Measurements from ENCODE around the gene GPR75.

The GPR75 gene

GRCh38 chr2:53886406-53887280, 26.9 kb upstream of the GPR75 start:
- peaks cover 80% of the 10 kb centered on the region for H3K36me3 ChIP-seq (ENCODE audit: insufficient read depth, insufficient read length, low read length)
- no peaks in the 10 kb centered on the region for H3K27me3 ChIP-seq (ENCODE audit: insufficient read depth, insufficient read length)
- DNase-seq (ENCODE audit: low read depth, low spot score), result no peak
- no peaks in the 10 kb centered on the region for H3K9me3 ChIP-seq (ENCODE audit: insufficient read depth, low read length)
- H3K9ac ChIP-seq (ENCODE audit: insufficient read length, low read depth), result no peak overlapping the region
- TF ChIP-seq YY1 (IDR thresholded peaks at IDR 0.05; ENCODE audit: insufficient read depth, insufficient read length), result no peak
- no peak for TF ChIP-seq ZNF274 (IDR thresholded peaks at IDR 0.05; ENCODE audit: low read depth, low read length)
- no peak for TF ChIP-seq SUZ12 (IDR thresholded peaks at IDR 0.05; ENCODE audit: extremely low read depth, insufficient read depth, insufficient read length)
- H3K4me1 ChIP-seq (ENCODE audit: insufficient read depth, insufficient read length), result no peaks in the 10 kb centered on the region
- no peak overlapping the region for H3K4me3 ChIP-seq (ENCODE audit: insufficient read length, low read depth)

GRCh38 chr2:53884883-53885282, 25.1 kb upstream of the GPR75 start:
- Histone ChIP-seq H3K36me3 (ENCODE audit: insufficient read depth, insufficient read length, low read length) (peaks cover 72% of the 10 kb centered on the region), H3K4me1 (ENCODE audit: insufficient read depth, insufficient read length) (no peaks in the 10 kb centered on the region), H3K9ac (ENCODE audit: insufficient read length, low read depth) (no peak overlapping the region), H3K9me3 (ENCODE audit: insufficient read depth, low read length) (no peaks in the 10 kb centered on the region), H3K27me3 (ENCODE audit: insufficient read depth, insufficient read length) (no peaks in the 10 kb centered on the region), H3K4me3 (ENCODE audit: insufficient read length, low read depth) (no peak overlapping the region)
- TF ChIP-seq ZNF274 (IDR thresholded peaks at IDR 0.05; ENCODE audit: low read depth, low read length), result no peak
- DNase-seq (ENCODE audit: low read depth, low spot score), result no peak

GRCh38 chr2:53881986-53882385, 22.2 kb upstream of the GPR75 start:
- peaks cover 53% of the 10 kb centered on the region for H3K36me3 ChIP-seq (ENCODE audit: insufficient read depth, insufficient read length, low read length)
- no peaks in the 10 kb centered on the region for H3K4me1 ChIP-seq (ENCODE audit: insufficient read depth, insufficient read length)
- no peaks in the 10 kb centered on the region for H3K27me3 ChIP-seq (ENCODE audit: insufficient read depth, insufficient read length)
- TF ChIP-seq SUZ12 (IDR thresholded peaks at IDR 0.05; ENCODE audit: extremely low read depth, insufficient read depth, insufficient read length) (no peak), YY1 (IDR thresholded peaks at IDR 0.05; ENCODE audit: insufficient read depth, insufficient read length) (no peak), ZNF274 (IDR thresholded peaks at IDR 0.05; ENCODE audit: low read depth, low read length) (no peak)
- no peaks in the 10 kb centered on the region for H3K9me3 ChIP-seq (ENCODE audit: insufficient read depth, low read length)
- H3K9ac ChIP-seq (ENCODE audit: insufficient read length, low read depth), result no peak overlapping the region
- DNase-seq (ENCODE audit: low read depth, low spot score), result no peak
- H3K4me3 ChIP-seq (ENCODE audit: insufficient read length, low read depth), result no peak overlapping the region

- TF ChIP-seq SUZ12 (IDR thresholded peaks at IDR 0.05; ENCODE audit: extremely low read depth, insufficient read depth, insufficient read length) (no peak), ZNF274 (IDR thresholded peaks at IDR 0.05; ENCODE audit: low read depth, low read length) (no peak), YY1 (IDR thresholded peaks at IDR 0.05; ENCODE audit: insufficient read depth, insufficient read length) (no peak)
- Histone ChIP-seq H3K9me3 (ENCODE audit: insufficient read depth, low read length) (no peaks in the 10 kb centered on the region), H3K27me3 (ENCODE audit: insufficient read depth, insufficient read length) (no peaks in the 10 kb centered on the region), H3K36me3 (ENCODE audit: insufficient read depth, insufficient read length, low read length) (peaks cover 47% of the 10 kb centered on the region), H3K9ac (ENCODE audit: insufficient read length, low read depth) (no peak overlapping the region), H3K4me1 (ENCODE audit: insufficient read depth, insufficient read length) (no peaks in the 10 kb centered on the region), H3K4me3 (ENCODE audit: insufficient read length, low read depth) (no peak overlapping the region)
- no peak for DNase-seq (ENCODE audit: low read depth, low spot score)
Observed at GRCh38 chr2:53881360-53881759, 21.6 kb upstream of the GPR75 start.

GRCh38 chr2:53880756-53881155, 21.0 kb upstream of the GPR75 start:
- H3K27me3 ChIP-seq (ENCODE audit: insufficient read depth, insufficient read length), result no peaks in the 10 kb centered on the region
- no peak for TF ChIP-seq ZNF274 (IDR thresholded peaks at IDR 0.05; ENCODE audit: low read depth, low read length)
- no peak for TF ChIP-seq SUZ12 (IDR thresholded peaks at IDR 0.05; ENCODE audit: extremely low read depth, insufficient read depth, insufficient read length)
- no peak for TF ChIP-seq YY1 (IDR thresholded peaks at IDR 0.05; ENCODE audit: insufficient read depth, insufficient read length)
- peaks cover 48% of the 10 kb centered on the region for H3K36me3 ChIP-seq (ENCODE audit: insufficient read depth, insufficient read length, low read length)
- DNase-seq (ENCODE audit: low read depth, low spot score), result no peak
- H3K9me3 ChIP-seq (ENCODE audit: insufficient read depth, low read length), result no peaks in the 10 kb centered on the region
- no peak overlapping the region for H3K4me3 ChIP-seq (ENCODE audit: insufficient read length, low read depth)
- no peaks in the 10 kb centered on the region for H3K4me1 ChIP-seq (ENCODE audit: insufficient read depth, insufficient read length)
- H3K9ac ChIP-seq (ENCODE audit: insufficient read length, low read depth), result no peak overlapping the region

- TF ChIP-seq ZNF274 (IDR thresholded peaks at IDR 0.05; ENCODE audit: low read depth, low read length) (no peak), SUZ12 (IDR thresholded peaks at IDR 0.05; ENCODE audit: extremely low read depth, insufficient read depth, insufficient read length) (no peak), YY1 (IDR thresholded peaks at IDR 0.05; ENCODE audit: insufficient read depth, insufficient read length) (no peak)
- H3K9me3 ChIP-seq (ENCODE audit: insufficient read depth, low read length), result no peaks in the 10 kb centered on the region
- peaks cover 47% of the 10 kb centered on the region for H3K36me3 ChIP-seq (ENCODE audit: insufficient read depth, insufficient read length, low read length)
- no peaks in the 10 kb centered on the region for H3K27me3 ChIP-seq (ENCODE audit: insufficient read depth, insufficient read length)
- H3K4me1 ChIP-seq (ENCODE audit: insufficient read depth, insufficient read length), result no peaks in the 10 kb centered on the region
- DNase-seq (ENCODE audit: low read depth, low spot score), result no peak
- no peak overlapping the region for H3K4me3 ChIP-seq (ENCODE audit: insufficient read length, low read depth)
- H3K9ac ChIP-seq (ENCODE audit: insufficient read length, low read depth), result no peak overlapping the region
Observed at GRCh38 chr2:53877556-53877955, 17.8 kb upstream of the GPR75 start.

GRCh38 chr2:53877112-53877511, 17.3 kb upstream of the GPR75 start:
- no peak overlapping the region for H3K4me3 ChIP-seq (ENCODE audit: insufficient read length, low read depth)
- H3K4me1 ChIP-seq (ENCODE audit: insufficient read depth, insufficient read length), result no peaks in the 10 kb centered on the region
- H3K27me3 ChIP-seq (ENCODE audit: insufficient read depth, insufficient read length), result no peaks in the 10 kb centered on the region
- H3K9me3 ChIP-seq (ENCODE audit: insufficient read depth, low read length), result no peaks in the 10 kb centered on the region
- peaks cover 45% of the 10 kb centered on the region for H3K36me3 ChIP-seq (ENCODE audit: insufficient read depth, insufficient read length, low read length)
- no peak overlapping the region for H3K9ac ChIP-seq (ENCODE audit: insufficient read length, low read depth)
- DNase-seq (ENCODE audit: low read depth, low spot score), result no peak
- TF ChIP-seq SUZ12 (IDR thresholded peaks at IDR 0.05; ENCODE audit: extremely low read depth, insufficient read depth, insufficient read length) (no peak), YY1 (IDR thresholded peaks at IDR 0.05; ENCODE audit: insufficient read depth, insufficient read length) (no peak), ZNF274 (IDR thresholded peaks at IDR 0.05; ENCODE audit: low read depth, low read length) (no peak)

Measured in NT2/D1 (cell line).